Stomach (tissue), 4 donors: ENCODE measurements around the gene VPS8.

Experiments used
- CTCF ChIP-seq, 7 experiments: fragments of 450-650 bp in 4 of 7; fragments of 200-600 bp in 3 of 7; sonication (generic) in 3 of 7; IDR thresholded peaks; one replicate each; pipeline ENCODE4 v1.5.1; 2016 to 2019; ENCODE audit warnings: antibody characterized with exemption in 7 of 7, control low read depth in 2 of 7, mild to moderate bottlenecking in 1 of 7
- EP300 ChIP-seq: sonication (generic); formaldehyde crosslinking; IDR thresholded peaks from one replicate; pipeline ENCODE4 v1.6.1; 2017; ENCODE audit warnings: antibody characterized with exemption
- POLR2A ChIP-seq, 4 donors: fragments of 450-650 bp; IDR thresholded peaks; one replicate each; pipeline ENCODE4 v1.6.1; 2016; ENCODE audit warnings: antibody characterized with exemption in 4 of 4, control low read depth in 2 of 4, mild to moderate bottlenecking in 1 of 4, moderate library complexity in 1 of 4
- POLR2AphosphoS5 ChIP-seq, 3 donors: sonication (generic); formaldehyde crosslinking; IDR thresholded peaks; one replicate each; pipeline ENCODE4 v1.6.1; 2016; ENCODE audit warnings: antibody characterized with exemption in 3 of 3

GRCh38 chr3:184954251-184954650, 142.3 kb downstream of the VPS8 start:
- TF ChIP-seq CTCF (IDR thresholded peaks at IDR 0.05) (no peak), POLR2A (IDR thresholded peaks at IDR 0.05) (no peak), POLR2AphosphoS5 (IDR thresholded peaks at IDR 0.05) (no peak), EP300 (no peak)
